Caco-2 (cell line): ENCODE data around the gene ZNF592. TPM values are rescaled to one million over a fixed set of nuclear protein-coding genes. Genes with fewer than 3 reads are reported as not detected.

Experiments
- BruUV-seq: library from RNA; stranded (reverse); fragments of 400-500 nt; replicated peaks from 2 replicates; lab custom pipeline; 2021; lab: Mats Ljungman, UMichigan
- CTCF ChIA-PET: fragments of 300-600 bp; sonication (Branson Sonifier 250); formaldehyde crosslinking; loops from one replicate; lab custom pipeline; 2022; ENCODE audit warnings: antibody characterized with exemption; lab: Charles Lee
- POLR2A ChIA-PET: fragments of 300-600 bp; sonication (Branson Sonifier 250); formaldehyde crosslinking; loops from one replicate; lab custom pipeline; 2022; ENCODE audit warnings: antibody characterized with exemption; lab: Charles Lee
- DNase-seq, 2 experiments: peaks; one replicate each; pipeline versions ENCODE4 v3.0.0 to v3.0.0-alpha.2; 2020 to 2022
- H3K27me3 ChIP-seq: replicated peaks from 2 replicates; pipeline ENCODE4 v1.6.0; 2011; ENCODE audit warnings: low read length; ENCODE audit not compliant: control insufficient read depth, insufficient read depth
- H3K36me3 ChIP-seq: 2 replicates; pipeline ENCODE4 v1.5.1; 2011; ENCODE audit warnings: low read length; ENCODE audit not compliant: control insufficient read depth, insufficient read depth
- H3K4me1 ChIP-seq: fragments of 250-450 bp; sonication (Bioruptor Pico); 2 replicates; pipeline ENCODE4 v1.5.1; 2020; ENCODE audit warnings: mild to moderate bottlenecking
- H3K4me3 ChIP-seq: 2 replicates; pipeline ENCODE4 v1.5.1; 2011; ENCODE audit warnings: low read depth, mild to moderate bottlenecking, control low read depth, low read length
- H3K9me3 ChIP-seq: fragments of 250-450 bp; sonication (Bioruptor Pico); 2 replicates; pipeline ENCODE4 v1.5.1; 2020; ENCODE audit warnings: mild to moderate bottlenecking, moderate library complexity
- H3K27ac Mint-ChIP-seq: one replicate; pipeline ENCODE4 v1.8.0; 2022; ENCODE audit warnings: mixed read lengths; ENCODE audit not compliant: unreplicated experiment
- H3K27me3 Mint-ChIP-seq: one replicate; pipeline ENCODE4 v1.8.0; 2022; ENCODE audit warnings: mixed read lengths; ENCODE audit not compliant: insufficient read depth, unreplicated experiment
- H3K36me3 Mint-ChIP-seq: one replicate; pipeline ENCODE4 v1.8.0; 2022; ENCODE audit warnings: mild to moderate bottlenecking, mixed read lengths; ENCODE audit not compliant: insufficient read depth, unreplicated experiment
- H3K4me1 Mint-ChIP-seq: one replicate; pipeline ENCODE4 v1.8.0; 2022; ENCODE audit warnings: low read depth, mixed read lengths; ENCODE audit not compliant: unreplicated experiment
- H3K4me3 Mint-ChIP-seq: one replicate; pipeline ENCODE4 v1.8.0; 2022; ENCODE audit warnings: mild to moderate bottlenecking, moderate library complexity, mixed read lengths; ENCODE audit not compliant: unreplicated experiment
- H3K9me3 Mint-ChIP-seq: one replicate; pipeline ENCODE4 v1.8.0; 2022; ENCODE audit warnings: mixed read lengths; ENCODE audit not compliant: unreplicated experiment
- intact Hi-C: fragments of 100-400 bp; cut with micrococcal nuclease; formaldehyde crosslinking; loops from one replicate; pipeline ENCODE4 v1.10.0; 2022; ENCODE audit not compliant: unreplicated experiment
- total RNA-seq: library from RNA; stranded (reverse); gene quantifications from 2 replicates; pipeline ENCODE4 v1.2.3, GENCODE V29; 2022
- TF ChIP-seq, protein P1 (sequence below), 2 experiments: fragments of 200-600 bp in 1 of 2; IDR thresholded peaks; 1 replicate in 1 of 2; 2 replicates in 1 of 2; pipeline versions ENCODE4 v1.5.1 to v1.8.0; 2011 to 2022; ENCODE audit warnings: antibody characterized with exemption in 1 of 2, control low read depth in 1 of 2, inconsistent platforms in 1 of 2, low read depth in 1 of 2, low read length in 1 of 2, mild to moderate bottlenecking in 1 of 2, moderate library complexity in 1 of 2; ENCODE audit not compliant: insufficient read depth in 1 of 2, severe bottlenecking in 1 of 2, unreplicated experiment in 1 of 2

Gene ZNF592
- total RNA-seq, 1 experiment from 2014 or later = 30.6 TPM

DNA sequence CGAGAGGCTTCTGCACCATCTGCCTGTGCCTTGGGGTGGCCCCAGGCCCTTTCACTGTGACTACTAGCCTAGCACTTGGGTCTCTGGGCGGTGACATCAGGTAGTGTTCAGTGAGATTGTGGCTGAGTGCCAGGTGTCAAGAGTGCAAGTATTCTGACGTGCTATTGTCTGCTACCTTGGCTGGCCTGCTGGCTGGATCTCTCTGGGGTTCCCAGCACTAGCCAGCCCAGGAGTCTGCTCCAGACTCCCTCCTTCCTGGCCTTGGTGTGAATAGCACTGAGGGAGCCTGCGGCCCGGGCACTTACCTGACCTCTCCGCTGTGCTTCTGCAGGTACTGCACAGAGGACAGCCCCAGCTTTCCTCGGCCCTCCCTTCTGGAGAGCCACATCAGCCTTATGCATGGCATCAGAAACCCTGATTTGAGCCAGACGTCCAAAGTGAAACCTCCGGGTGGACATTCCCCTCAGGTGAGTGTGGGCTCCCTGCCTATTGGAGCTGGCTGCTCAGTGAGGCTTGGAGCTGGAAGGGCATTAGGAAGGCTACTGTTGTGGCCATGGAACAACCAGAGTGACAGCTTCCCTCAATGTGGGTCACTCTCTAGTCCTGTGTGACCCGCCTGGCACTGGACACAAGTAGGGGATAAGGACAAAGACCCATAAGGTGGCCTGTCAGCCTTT lies 51.3 kb downstream of the ZNF592 start:
- CTCF ChIA-PET = no interaction called here
- no peaks in the 10 kb centered on the region for H3K9me3 ChIP-seq
- no peak overlapping the region for H3K4me3 ChIP-seq
- H3K4me1 ChIP-seq = no peaks in the 10 kb centered on the region
- TF ChIP-seq, protein P1, sequence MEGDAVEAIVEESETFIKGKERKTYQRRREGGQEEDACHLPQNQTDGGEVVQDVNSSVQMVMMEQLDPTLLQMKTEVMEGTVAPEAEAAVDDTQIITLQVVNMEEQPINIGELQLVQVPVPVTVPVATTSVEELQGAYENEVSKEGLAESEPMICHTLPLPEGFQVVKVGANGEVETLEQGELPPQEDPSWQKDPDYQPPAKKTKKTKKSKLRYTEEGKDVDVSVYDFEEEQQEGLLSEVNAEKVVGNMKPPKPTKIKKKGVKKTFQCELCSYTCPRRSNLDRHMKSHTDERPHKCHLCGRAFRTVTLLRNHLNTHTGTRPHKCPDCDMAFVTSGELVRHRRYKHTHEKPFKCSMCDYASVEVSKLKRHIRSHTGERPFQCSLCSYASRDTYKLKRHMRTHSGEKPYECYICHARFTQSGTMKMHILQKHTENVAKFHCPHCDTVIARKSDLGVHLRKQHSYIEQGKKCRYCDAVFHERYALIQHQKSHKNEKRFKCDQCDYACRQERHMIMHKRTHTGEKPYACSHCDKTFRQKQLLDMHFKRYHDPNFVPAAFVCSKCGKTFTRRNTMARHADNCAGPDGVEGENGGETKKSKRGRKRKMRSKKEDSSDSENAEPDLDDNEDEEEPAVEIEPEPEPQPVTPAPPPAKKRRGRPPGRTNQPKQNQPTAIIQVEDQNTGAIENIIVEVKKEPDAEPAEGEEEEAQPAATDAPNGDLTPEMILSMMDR (IDR thresholded peaks at IDR 0.05; ENCODE audit: insufficient read depth in 1 of 2, low read depth in 1 of 2, low read length in 1 of 2, severe bottlenecking in 1 of 2, unreplicated experiment in 1 of 2) = no peak
- Mint-ChIP-seq H3K4me1 (no peaks in the 10 kb centered on the region), H3K36me3 (peaks cover 65% of the 10 kb centered on the region), H3K9me3 (no peaks in the 10 kb centered on the region), H3K27me3 (no peaks in the 10 kb centered on the region), H3K27ac (no peak overlapping the region), H3K4me3 (no peak overlapping the region)
- H3K36me3 ChIP-seq = no peaks in the 10 kb centered on the region; the same call in none of the 2 replicates
- BruUV-seq = no TSS peak
- no peaks in the 10 kb centered on the region for H3K27me3 ChIP-seq
- intact Hi-C loops = no loop called here
- POLR2A ChIA-PET = no interaction called here
- DNase-seq = no peak

GRCh38 chr15:84800365-84800806 lies 52.0 kb downstream of the ZNF592 start:
- CTCF ChIA-PET = no interaction called here
- BruUV-seq = no TSS peak
- intact Hi-C loops = no loop called here

DNA sequence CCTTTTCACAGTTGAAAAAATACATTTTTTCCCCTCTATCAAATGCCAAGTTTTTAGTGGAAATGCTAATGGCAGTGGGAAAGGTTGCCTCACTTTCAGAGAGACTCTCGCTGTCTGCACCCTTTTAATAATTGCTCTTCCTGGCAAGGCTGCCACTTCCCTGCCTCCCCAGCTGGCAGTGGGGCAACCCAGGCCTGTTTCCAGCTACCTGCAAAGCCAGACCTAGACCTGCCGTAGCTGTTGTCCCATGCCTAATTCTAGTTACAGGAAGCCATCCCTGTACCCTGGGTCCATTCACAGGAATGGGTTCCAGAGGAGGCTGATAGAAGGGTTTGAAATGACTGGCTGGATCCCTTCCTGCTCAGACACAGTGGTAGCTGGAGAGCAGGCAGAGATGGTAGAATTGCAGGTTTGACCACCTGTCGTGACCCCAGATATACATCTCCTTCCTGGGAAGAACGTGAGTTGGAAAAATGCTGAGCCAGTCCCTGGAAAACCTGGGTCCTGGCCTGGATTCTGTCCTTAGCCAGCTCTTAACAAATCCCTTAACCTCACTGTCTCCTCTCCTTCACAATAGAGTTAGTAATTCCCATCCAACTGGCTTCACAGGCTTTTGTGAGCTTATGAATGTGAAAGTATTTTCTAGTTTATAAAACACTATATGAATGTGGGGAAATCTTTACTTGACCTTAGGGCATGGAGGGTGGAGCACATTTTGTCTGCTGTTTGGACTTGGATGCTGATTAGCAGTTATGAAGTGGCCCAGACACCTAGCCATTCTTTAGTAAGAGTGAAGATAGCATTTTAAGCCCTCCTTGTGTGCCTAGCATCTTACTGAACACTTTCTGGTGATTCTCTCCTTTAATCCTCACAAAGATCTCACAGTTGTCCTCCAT lies 55.9 kb downstream of the ZNF592 start:
- POLR2A ChIA-PET = no interaction called here
- no TSS peak for BruUV-seq
- peaks cover 45% of the 10 kb centered on the region for H3K36me3 Mint-ChIP-seq

More at GRCh38 chr15:84800365-84800806, 52.0 kb downstream of the ZNF592 start:
- H3K9me3 Mint-ChIP-seq = no peaks in the 10 kb centered on the region
- POLR2A ChIA-PET = no interaction called here
- no peaks in the 10 kb centered on the region; the same call in none of the 2 replicates for H3K36me3 ChIP-seq
- peaks cover 70% of the 10 kb centered on the region for H3K36me3 Mint-ChIP-seq
- no peaks in the 10 kb centered on the region for H3K4me1 Mint-ChIP-seq
- H3K4me3 ChIP-seq = no peak overlapping the region
- H3K4me1 ChIP-seq = no peaks in the 10 kb centered on the region
- TF ChIP-seq, protein P1 (IDR thresholded peaks at IDR 0.05; ENCODE audit: insufficient read depth in 1 of 2, low read depth in 1 of 2, low read length in 1 of 2, severe bottlenecking in 1 of 2, unreplicated experiment in 1 of 2) = no peak
- no peaks in the 10 kb centered on the region for H3K9me3 ChIP-seq
- no peaks in the 10 kb centered on the region for H3K27me3 Mint-ChIP-seq
- no peak for DNase-seq
- H3K27me3 ChIP-seq = no peaks in the 10 kb centered on the region
- no peak overlapping the region for H3K4me3 Mint-ChIP-seq
- H3K27ac Mint-ChIP-seq = no peak overlapping the region

More for the DNA sequence above, 55.9 kb downstream of the ZNF592 start:
- CTCF ChIA-PET = interaction anchor here (1.1 kb wide), 1 partner anchor 14 kb away, joined by 3 read pairs; no protein-coding TSS in a partner anchor
- H3K27me3 ChIP-seq = no peaks in the 10 kb centered on the region
- Mint-ChIP-seq H3K4me3 (no peak overlapping the region), H3K4me1 (no peaks in the 10 kb centered on the region), H3K27me3 (no peaks in the 10 kb centered on the region), H3K27ac (no peak overlapping the region), H3K9me3 (no peaks in the 10 kb centered on the region)
- DNase-seq = no peak
- H3K9me3 ChIP-seq = no peaks in the 10 kb centered on the region
- no peaks in the 10 kb centered on the region for H3K4me1 ChIP-seq
- H3K4me3 ChIP-seq = no peak overlapping the region
- intact Hi-C loops = no loop called here
- TF ChIP-seq, protein P1 (IDR thresholded peaks at IDR 0.05; ENCODE audit: insufficient read depth in 1 of 2, low read depth in 1 of 2, low read length in 1 of 2, severe bottlenecking in 1 of 2, unreplicated experiment in 1 of 2) = no peak
- no peaks in the 10 kb centered on the region; the same call in none of the 2 replicates for H3K36me3 ChIP-seq
